HCT116 (cell line): ENCODE measurements around the gene KIRREL3. TPM values are rescaled to one million over a fixed set of nuclear protein-coding genes. Genes with fewer than 3 reads are reported as not detected.

Experiments used
- ATAC-seq: fragments of 200-7000 bp; cut with Tn5 transposase; 2 replicates; pipeline ENCODE4 v1.9.1; 2020; ENCODE audit warnings: mild to moderate bottlenecking, moderate library complexity
- BruUV-seq: library from RNA; stranded (reverse); fragments of 400-500 nt; replicated peaks from 2 replicates; lab custom pipeline; 2021; lab: Mats Ljungman, UMichigan
- CTCF ChIA-PET: fragments of 300-600 bp; sonication (Branson Sonifier 250); formaldehyde crosslinking; loops from one replicate; lab custom pipeline; 2021; ENCODE audit warnings: antibody characterized with exemption; lab: Charles Lee
- POLR2A ChIA-PET: fragments of 300-600, 350-600 bp; sonication (Branson Sonifier 250); formaldehyde crosslinking; loops from one replicate; lab custom pipeline; 2021; ENCODE audit warnings: antibody characterized with exemption; lab: Charles Lee
- RAD21 ChIA-PET, 2 experiments: fragments of 300-600 bp; sonication (Branson Sonifier 250); formaldehyde crosslinking; loops; one replicate each; lab custom pipeline; 2023; ENCODE audit warnings: low total read pairs in 2 of 2; ENCODE audit not compliant: uncharacterized antibody in 2 of 2, unreplicated experiment in 2 of 2, low non-redundant PET in 1 of 2; lab: Charles Lee
- DNase-seq: peaks from one replicate; pipeline ENCODE4 v3.0.0-alpha.2; 2010; ENCODE audit warnings: low read depth, low spot score
- H2AFZ ChIP-seq: fragments of 200-600 bp; shearing (Covaris generic), sonication (generic); 2 replicates; pipeline ENCODE4 v1.6.1; 2017; ENCODE audit warnings: low read depth, mixed run types, mixed read lengths, antibody characterized with exemption, low read length; ENCODE audit not compliant: poor library complexity, severe bottlenecking
- H3K27ac ChIP-seq: 2 replicates; pipeline ENCODE4 v1.5.1; 2012; ENCODE audit warnings: low read depth, low read length
- H3K27me3 ChIP-seq: fragments of 200-600 bp; sonication (generic); 2 replicates; pipeline ENCODE4 v1.6.1; 2016; ENCODE audit warnings: mixed run types, low read length, mixed read lengths; ENCODE audit not compliant: insufficient read depth
- H3K36me3 ChIP-seq, 2 experiments: fragments of 200-500 bp in 1 of 2; fragments of 200-600 bp in 1 of 2; sonication (Bioruptor generic) in 1 of 2; sonication (generic) in 1 of 2; 2 replicates each; pipeline versions ENCODE4 v1.5.1 to v1.6.1; 2014 to 2016; ENCODE audit warnings: low read length in 2 of 2, inconsistent platforms in 1 of 2, mixed read lengths in 1 of 2, mixed run types in 1 of 2; ENCODE audit not compliant: insufficient read depth in 2 of 2, control insufficient read depth in 1 of 2
- H3K4me1 ChIP-seq, 2 experiments: fragments of 200-600 bp in 1 of 2; sonication (generic) in 1 of 2; 2 replicates each; pipeline versions ENCODE4 v1.5.1 to v1.6.1; 2012 to 2017; ENCODE audit warnings: low read length in 2 of 2, inconsistent platforms in 1 of 2, mild to moderate bottlenecking in 1 of 2, mixed read lengths in 1 of 2, mixed run types in 1 of 2, moderate library complexity in 1 of 2; ENCODE audit not compliant: insufficient read depth in 2 of 2, control insufficient read depth in 1 of 2
- H3K4me2 ChIP-seq: fragments of 200-600 bp; sonication (generic); 2 replicates; pipeline ENCODE4 v1.6.1; 2017; ENCODE audit warnings: mixed run types, low read length, mixed read lengths
- H3K4me3 ChIP-seq, 2 experiments: fragments of 200-600 bp in 1 of 2; sonication (generic) in 1 of 2; replicated peaks in 1 of 2; 2 replicates each; pipeline ENCODE4 v1.5.1; 2011 to 2016; ENCODE audit warnings: low read length in 2 of 2, control low read depth in 1 of 2, low read depth in 1 of 2, mild to moderate bottlenecking in 1 of 2, mixed read lengths in 1 of 2, mixed run types in 1 of 2
- H3K79me2 ChIP-seq: fragments of 200-600 bp; sonication (generic); 2 replicates; pipeline ENCODE4 v1.6.1; 2017; ENCODE audit warnings: mild to moderate bottlenecking, mixed run types, low read length, moderate library complexity, mixed read lengths; ENCODE audit not compliant: insufficient read depth
- H3K9ac ChIP-seq: fragments of 200-600 bp; sonication (generic); 2 replicates; pipeline ENCODE4 v1.6.1; 2016; ENCODE audit warnings: low read length, mixed read lengths
- H3K9me2 ChIP-seq: fragments of 200-600 bp; sonication (generic), shearing (Covaris generic); 2 replicates; pipeline ENCODE4 v1.6.1; 2017; ENCODE audit warnings: mixed run types, mild to moderate bottlenecking, moderate library complexity; ENCODE audit not compliant: insufficient read depth
- H3K9me3 ChIP-seq, 2 experiments: fragments of 200-500 bp in 1 of 2; fragments of 200-600 bp in 1 of 2; sonication (Bioruptor generic) in 1 of 2; sonication (generic) in 1 of 2; 2 replicates each; pipeline ENCODE4 v1.6.1; 2014 to 2017; ENCODE audit warnings: low read length in 2 of 2, mixed read lengths in 2 of 2, inconsistent platforms in 1 of 2, low read depth in 1 of 2, mild to moderate bottlenecking in 1 of 2, mixed run types in 1 of 2, moderate library complexity in 1 of 2; ENCODE audit not compliant: control insufficient read depth in 1 of 2, insufficient read depth in 1 of 2
- H4K20me1 ChIP-seq: fragments of 200-600 bp; sonication (generic), shearing (Covaris generic); 2 replicates; pipeline ENCODE4 v1.6.1; 2017; ENCODE audit warnings: mixed run types, mild to moderate bottlenecking, moderate library complexity; ENCODE audit not compliant: insufficient read depth
- CBX3 ChIP-seq: IDR thresholded peaks from 2 replicates; pipeline ENCODE4 v1.6.1; 2012; ENCODE audit warnings: low read depth
- EGR1 ChIP-seq: IDR thresholded peaks from 2 replicates; pipeline ENCODE4 v1.6.1; 2012; ENCODE audit warnings: low read depth
- EZH2 ChIP-seq: fragments of 200-600 bp; sonication (generic); IDR thresholded peaks from 2 replicates; pipeline ENCODE4 v1.6.1; 2017; ENCODE audit warnings: antibody characterized with exemption, mixed run types
- EZH2phosphoT487 ChIP-seq: fragments of 200-600 bp; IDR thresholded peaks from 2 replicates; pipeline ENCODE4 v1.6.1; 2018; ENCODE audit warnings: antibody characterized with exemption, borderline replicate concordance
- FOSL1 ChIP-seq: IDR thresholded peaks from 2 replicates; pipeline ENCODE4 v1.6.1; 2012; ENCODE audit warnings: low read depth
- JUND ChIP-seq: IDR thresholded peaks from 2 replicates; pipeline ENCODE4 v1.6.1; 2012
- POLR2A ChIP-seq: IDR thresholded peaks from 2 replicates; pipeline ENCODE4 v1.7.0; 2011; ENCODE audit warnings: borderline replicate concordance; ENCODE audit not compliant: insufficient read depth, insufficient read length; ENCODE audit errors: extremely low read depth
- POLR2AphosphoS5 ChIP-seq: IDR thresholded peaks from 2 replicates; pipeline ENCODE4 v1.6.1; 2011; ENCODE audit warnings: mild to moderate bottlenecking, low read depth, low read length, moderate library complexity
- SIN3A ChIP-seq: IDR thresholded peaks from 2 replicates; pipeline ENCODE4 v1.6.1; 2012; ENCODE audit warnings: low read depth
- SP1 ChIP-seq: IDR thresholded peaks from 2 replicates; pipeline ENCODE4 v1.6.1; 2012; ENCODE audit warnings: low read depth
- SRF ChIP-seq: IDR thresholded peaks from 2 replicates; pipeline ENCODE4 v1.6.1; 2012; ENCODE audit warnings: low read depth
- ZFX ChIP-seq: fragments of 450-650 bp; IDR thresholded peaks from 2 replicates; pipeline ENCODE4 v1.6.1; 2017
- ZNF274 ChIP-seq: fragments of 200-500 bp; sonication (Bioruptor generic); IDR thresholded peaks from 2 replicates; pipeline ENCODE4 v1.6.1; 2014; ENCODE audit warnings: mild to moderate bottlenecking, low read depth, low read length, inconsistent platforms
- intact Hi-C: fragments of 100-400 bp; cut with micrococcal nuclease; formaldehyde crosslinking; loops from 2 replicates; pipeline ENCODE4 v1.10.0; 2022
- total RNA-seq: library from RNA; stranded (reverse); gene quantifications from one replicate; pipeline ENCODE4 v1.2.1, GENCODE V29; 2021; ENCODE audit not compliant: unreplicated experiment
- TF ChIP-seq, protein P1 (sequence below): IDR thresholded peaks from 2 replicates; pipeline ENCODE4 v1.6.1; 2012; ENCODE audit warnings: low read depth
- TF ChIP-seq, protein P2 (sequence below): IDR thresholded peaks from 2 replicates; pipeline ENCODE4 v1.6.1; 2012
- TF ChIP-seq, protein P3 (sequence below): IDR thresholded peaks from 2 replicates; pipeline ENCODE4 v1.6.1; 2011; ENCODE audit warnings: mild to moderate bottlenecking, low read length, moderate library complexity; ENCODE audit not compliant: insufficient replicate concordance; ENCODE audit errors: extremely low read depth
- TF ChIP-seq, protein P4 (sequence below), 3 experiments: fragments of 200-600 bp in 1 of 3; sonication (generic) in 1 of 3; IDR thresholded peaks in 2 of 3; conservative IDR thresholded peaks in 1 of 3; 2 replicates each; pipeline ENCODE4 v1.5.1; 2012 to 2017; ENCODE audit warnings: low read depth in 2 of 3, low read length in 2 of 3, antibody characterized with exemption in 1 of 3, borderline replicate concordance in 1 of 3, control low read depth in 1 of 3, mild to moderate bottlenecking in 1 of 3, mixed read lengths in 1 of 3, mixed run types in 1 of 3, moderate library complexity in 1 of 3; ENCODE audit not compliant: insufficient read depth in 1 of 3

KIRREL3 gene
- total RNA-seq, 1 experiment from 2014 or later: not detected

DNA sequence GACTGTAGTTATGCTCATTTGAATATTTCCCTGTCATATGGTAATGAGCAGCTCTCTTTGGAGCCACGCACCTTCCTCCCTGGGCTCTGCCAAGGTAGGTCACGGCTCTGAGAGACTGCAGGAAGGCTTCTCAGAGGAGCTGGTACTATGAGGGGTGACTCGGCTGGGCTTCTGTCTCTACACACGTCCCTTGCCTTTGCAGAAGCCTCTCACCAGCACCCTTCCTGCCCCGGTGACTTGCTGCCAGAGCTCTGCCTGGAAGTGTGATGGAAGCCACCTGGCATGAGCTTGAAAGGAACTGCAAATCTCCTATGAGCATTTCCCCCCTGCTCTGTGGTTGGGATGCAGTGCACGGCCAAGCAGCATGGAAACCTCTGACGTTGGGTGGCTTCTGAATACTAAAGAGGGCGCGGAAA, 74.2 kb downstream of the KIRREL3 start:
- ATAC-seq: no peak
- CTCF ChIA-PET: no interaction called here
- no peak overlapping the region for H3K27ac ChIP-seq

More for the DNA sequence above, 74.2 kb downstream of the KIRREL3 start:
- ChIA-PET RAD21 (no interaction called here), POLR2A (no interaction called here)
- Histone ChIP-seq H2AFZ (no peak overlapping the region), H3K36me3 (no peaks in the 10 kb centered on the region), H3K9me3 (no peaks in the 10 kb centered on the region), H4K20me1 (no peaks in the 10 kb centered on the region), H3K27me3 (no peaks in the 10 kb centered on the region), H3K79me2 (no peaks in the 10 kb centered on the region), H3K4me2 (no peak overlapping the region), H3K4me1 (no peaks in the 10 kb centered on the region), H3K9ac (no peak overlapping the region), H3K9me2 (no peaks in the 10 kb centered on the region), H3K4me3 (no peak overlapping the region)
- intact Hi-C loops: no loop called here
- BruUV-seq: no TSS peak
- no peak for DNase-seq
- TF ChIP-seq, protein P1, sequence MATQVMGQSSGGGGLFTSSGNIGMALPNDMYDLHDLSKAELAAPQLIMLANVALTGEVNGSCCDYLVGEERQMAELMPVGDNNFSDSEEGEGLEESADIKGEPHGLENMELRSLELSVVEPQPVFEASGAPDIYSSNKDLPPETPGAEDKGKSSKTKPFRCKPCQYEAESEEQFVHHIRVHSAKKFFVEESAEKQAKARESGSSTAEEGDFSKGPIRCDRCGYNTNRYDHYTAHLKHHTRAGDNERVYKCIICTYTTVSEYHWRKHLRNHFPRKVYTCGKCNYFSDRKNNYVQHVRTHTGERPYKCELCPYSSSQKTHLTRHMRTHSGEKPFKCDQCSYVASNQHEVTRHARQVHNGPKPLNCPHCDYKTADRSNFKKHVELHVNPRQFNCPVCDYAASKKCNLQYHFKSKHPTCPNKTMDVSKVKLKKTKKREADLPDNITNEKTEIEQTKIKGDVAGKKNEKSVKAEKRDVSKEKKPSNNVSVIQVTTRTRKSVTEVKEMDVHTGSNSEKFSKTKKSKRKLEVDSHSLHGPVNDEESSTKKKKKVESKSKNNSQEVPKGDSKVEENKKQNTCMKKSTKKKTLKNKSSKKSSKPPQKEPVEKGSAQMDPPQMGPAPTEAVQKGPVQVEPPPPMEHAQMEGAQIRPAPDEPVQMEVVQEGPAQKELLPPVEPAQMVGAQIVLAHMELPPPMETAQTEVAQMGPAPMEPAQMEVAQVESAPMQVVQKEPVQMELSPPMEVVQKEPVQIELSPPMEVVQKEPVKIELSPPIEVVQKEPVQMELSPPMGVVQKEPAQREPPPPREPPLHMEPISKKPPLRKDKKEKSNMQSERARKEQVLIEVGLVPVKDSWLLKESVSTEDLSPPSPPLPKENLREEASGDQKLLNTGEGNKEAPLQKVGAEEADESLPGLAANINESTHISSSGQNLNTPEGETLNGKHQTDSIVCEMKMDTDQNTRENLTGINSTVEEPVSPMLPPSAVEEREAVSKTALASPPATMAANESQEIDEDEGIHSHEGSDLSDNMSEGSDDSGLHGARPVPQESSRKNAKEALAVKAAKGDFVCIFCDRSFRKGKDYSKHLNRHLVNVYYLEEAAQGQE: no peak
- TF ChIP-seq JUND: no peak
- TF ChIP-seq, protein P2, sequence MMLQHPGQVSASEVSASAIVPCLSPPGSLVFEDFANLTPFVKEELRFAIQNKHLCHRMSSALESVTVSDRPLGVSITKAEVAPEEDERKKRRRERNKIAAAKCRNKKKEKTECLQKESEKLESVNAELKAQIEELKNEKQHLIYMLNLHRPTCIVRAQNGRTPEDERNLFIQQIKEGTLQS: no peak
- TF ChIP-seq CBX3: no peak
- TF ChIP-seq FOSL1: no peak
- TF ChIP-seq SIN3A: no peak
- TF ChIP-seq SP1: no peak
- TF ChIP-seq EZH2: no peak
- TF ChIP-seq ZNF274: no peak
- TF ChIP-seq, protein P3, sequence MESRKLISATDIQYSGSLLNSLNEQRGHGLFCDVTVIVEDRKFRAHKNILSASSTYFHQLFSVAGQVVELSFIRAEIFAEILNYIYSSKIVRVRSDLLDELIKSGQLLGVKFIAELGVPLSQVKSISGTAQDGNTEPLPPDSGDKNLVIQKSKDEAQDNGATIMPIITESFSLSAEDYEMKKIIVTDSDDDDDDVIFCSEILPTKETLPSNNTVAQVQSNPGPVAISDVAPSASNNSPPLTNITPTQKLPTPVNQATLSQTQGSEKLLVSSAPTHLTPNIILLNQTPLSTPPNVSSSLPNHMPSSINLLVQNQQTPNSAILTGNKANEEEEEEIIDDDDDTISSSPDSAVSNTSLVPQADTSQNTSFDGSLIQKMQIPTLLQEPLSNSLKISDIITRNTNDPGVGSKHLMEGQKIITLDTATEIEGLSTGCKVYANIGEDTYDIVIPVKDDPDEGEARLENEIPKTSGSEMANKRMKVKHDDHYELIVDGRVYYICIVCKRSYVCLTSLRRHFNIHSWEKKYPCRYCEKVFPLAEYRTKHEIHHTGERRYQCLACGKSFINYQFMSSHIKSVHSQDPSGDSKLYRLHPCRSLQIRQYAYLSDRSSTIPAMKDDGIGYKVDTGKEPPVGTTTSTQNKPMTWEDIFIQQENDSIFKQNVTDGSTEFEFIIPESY: no peak
- no peak for TF ChIP-seq EZH2phosphoT487
- no peak for TF ChIP-seq SRF
- no peak for TF ChIP-seq ZFX
- no peak for TF ChIP-seq POLR2A
- no peak for TF ChIP-seq POLR2AphosphoS5
- TF ChIP-seq EGR1: no peak
- TF ChIP-seq, protein P4, sequence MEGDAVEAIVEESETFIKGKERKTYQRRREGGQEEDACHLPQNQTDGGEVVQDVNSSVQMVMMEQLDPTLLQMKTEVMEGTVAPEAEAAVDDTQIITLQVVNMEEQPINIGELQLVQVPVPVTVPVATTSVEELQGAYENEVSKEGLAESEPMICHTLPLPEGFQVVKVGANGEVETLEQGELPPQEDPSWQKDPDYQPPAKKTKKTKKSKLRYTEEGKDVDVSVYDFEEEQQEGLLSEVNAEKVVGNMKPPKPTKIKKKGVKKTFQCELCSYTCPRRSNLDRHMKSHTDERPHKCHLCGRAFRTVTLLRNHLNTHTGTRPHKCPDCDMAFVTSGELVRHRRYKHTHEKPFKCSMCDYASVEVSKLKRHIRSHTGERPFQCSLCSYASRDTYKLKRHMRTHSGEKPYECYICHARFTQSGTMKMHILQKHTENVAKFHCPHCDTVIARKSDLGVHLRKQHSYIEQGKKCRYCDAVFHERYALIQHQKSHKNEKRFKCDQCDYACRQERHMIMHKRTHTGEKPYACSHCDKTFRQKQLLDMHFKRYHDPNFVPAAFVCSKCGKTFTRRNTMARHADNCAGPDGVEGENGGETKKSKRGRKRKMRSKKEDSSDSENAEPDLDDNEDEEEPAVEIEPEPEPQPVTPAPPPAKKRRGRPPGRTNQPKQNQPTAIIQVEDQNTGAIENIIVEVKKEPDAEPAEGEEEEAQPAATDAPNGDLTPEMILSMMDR (IDR thresholded peaks at IDR 0.05 in 2 of 3, conservative IDR thresholded peaks at IDR 0.05 in 1 of 3; ENCODE audit: borderline replicate concordance in 1 of 3, insufficient read depth in 1 of 3, low read depth in 2 of 3, low read length in 2 of 3): no peak
- TF ChIP-seq, all 23 proteins: peak for 0
